Muscle of leg (tissue), 16 donors: ENCODE data around the gene HOXD10. TPM values are rescaled to one million over a fixed set of nuclear protein-coding genes. Genes with fewer than 3 reads are reported as not detected.

Experiments
- DNase-seq: peaks from one replicate; pipeline ENCODE4 v3.0.0; 2013
- H3K27ac ChIP-seq: one replicate; pipeline ENCODE4 v1.5.1; 2013; ENCODE audit warnings: mild to moderate bottlenecking, low read length, control low read depth
- H3K27me3 ChIP-seq: one replicate; pipeline ENCODE4 v1.6.1; 2013; ENCODE audit warnings: low read length; ENCODE audit not compliant: control insufficient read depth, insufficient read depth
- H3K36me3 ChIP-seq: one replicate; pipeline ENCODE4 v1.6.1; 2013; ENCODE audit warnings: low read length; ENCODE audit not compliant: control insufficient read depth, insufficient read depth
- H3K4me1 ChIP-seq: one replicate; pipeline ENCODE4 v1.6.1; 2013; ENCODE audit warnings: low read length; ENCODE audit not compliant: control insufficient read depth, insufficient read depth
- H3K4me3 ChIP-seq: one replicate; pipeline ENCODE4 v1.5.1; 2013; ENCODE audit warnings: low read length, control low read depth
- H3K9me3 ChIP-seq: replicated peaks from 2 replicates; pipeline ENCODE4 v1.6.1; 2013; ENCODE audit warnings: low read depth, low read length; ENCODE audit not compliant: control insufficient read depth
- WGBS: methylation state at CpG from one replicate; pipeline ENCODE4 v1.1.5; 2013; ENCODE audit warnings: missing lambda C conversion rate; ENCODE audit not compliant: insufficient coverage; 5-methylcytosine and 5-hydroxymethylcytosine counted together
- long read RNA-seq, 11 donors: transcript quantifications; one replicate each; lab custom pipeline, GENCODE V29; 2026
- polyA plus RNA-seq, 8 donors: library from polyadenylated mRNA; unstranded; fragments of 120-200 nt; gene quantifications; one replicate each; pipeline versions ENCODE4 v1.2.1 to v1.2.3, GENCODE V29; 2013; ENCODE audit warnings: inconsistent platforms in 1 of 8, low replicate concordance in 1 of 8; ENCODE audit not compliant: insufficient read length in 8 of 8, insufficient read depth in 1 of 8
- total RNA-seq: library from RNA; stranded (reverse); fragments of 120-200 nt; gene quantifications from one replicate; pipeline ENCODE4 v1.2.4, GENCODE V29; 2013

The HOXD10 gene
- total RNA-seq, result 0.09 TPM
- polyA plus RNA-seq, result 1 to 10 TPM in 2 of 8 donors, under 1 TPM in 4, not detected in 2; 0.05 to 4.6 (median 0.22) TPM
- long read RNA-seq, donor 1, result 0 reads
- long read RNA-seq, donor 2, result 0 reads
- long read RNA-seq, donor 3, result 0 reads
- long read RNA-seq, donor 4, result 0 reads
- long read RNA-seq, donor 5, partial matches to known transcripts, result 0 of 1 reads
- long read RNA-seq, donor 5, other reads (novel, unspliced or antisense), result 0 of 1 reads
- long read RNA-seq, donor 6, result 0 reads
- long read RNA-seq, donor 7, result 0 reads
- long read RNA-seq, donor 8, result 0 reads
- long read RNA-seq, donor 9, result 0 reads
- long read RNA-seq, donor 10, result 0 reads
- long read RNA-seq, donor 11, result 0 reads

GRCh38 chr2:176115883-176116813 lies at the start of gene HOXD10:
Gene HOXD10 (plus strand): TSS chr2:176116778. CDS start chr2:176116834, 56 bp downstream.
- WGBS, result 4% methylated on average over 59 of the region's 66 CpGs
- H3K4me3 ChIP-seq, result peak within 1 kb of the TSS; percentile 21
- peak; percentile 90 for DNase-seq

GRCh38 chr2:176067589-176068418 lies 48.8 kb upstream of the HOXD10 start:
- H3K9me3 ChIP-seq, result no peaks in the 10 kb centered on the region
- H3K36me3 ChIP-seq, result no peaks in the 10 kb centered on the region
- no peak overlapping the region for H3K27ac ChIP-seq
- no peak for DNase-seq
- H3K4me1 ChIP-seq, result peaks cover 25% of the 10 kb centered on the region
- WGBS, result 17% methylated on average over 23 of the region's 38 CpGs
- H3K4me3 ChIP-seq, result peak overlapping the region; percentile 42
- peaks cover 77% of the 10 kb centered on the region for H3K27me3 ChIP-seq

More at GRCh38 chr2:176115883-176116813, at the start of gene HOXD10:
- no peaks in the 10 kb centered on the region for H3K9me3 ChIP-seq
- H3K4me1 ChIP-seq, result peaks cover 29% of the 10 kb centered on the region
- H3K27me3 ChIP-seq, result peaks cover 93% of the 10 kb centered on the region
- peak within 1 kb of the TSS; percentile 10 for H3K27ac ChIP-seq
- H3K36me3 ChIP-seq, result no peaks in the 10 kb centered on the region

- no peak for DNase-seq
- H3K27me3 ChIP-seq, result peaks cover 83% of the 10 kb centered on the region
- H3K36me3 ChIP-seq, result no peaks in the 10 kb centered on the region
- 13% methylated on average over 30 of the region's 30 CpGs for WGBS
- no peaks in the 10 kb centered on the region for H3K9me3 ChIP-seq
- H3K27ac ChIP-seq, result no peak overlapping the region
- H3K4me3 ChIP-seq, result no peak overlapping the region
- H3K4me1 ChIP-seq, result peaks cover 28% of the 10 kb centered on the region
Measured at GRCh38 chr2:176068419-176068832, 48.2 kb upstream of the HOXD10 start.

GRCh38 chr2:176071330-176072291 lies 45.0 kb upstream of the HOXD10 start:
- no peak for DNase-seq
- 10% methylated on average over 43 of the region's 58 CpGs for WGBS

GRCh38 chr2:176072292-176072669 lies 44.3 kb upstream of the HOXD10 start:
- no peak for DNase-seq
- H3K9me3 ChIP-seq, result no peaks in the 10 kb centered on the region
- WGBS, result 14% methylated on average over 1 of the region's 5 CpGs

More at GRCh38 chr2:176071330-176072291, 45.0 kb upstream of the HOXD10 start:
- peaks cover 28% of the 10 kb centered on the region for H3K4me1 ChIP-seq
- H3K9me3 ChIP-seq, result no peaks in the 10 kb centered on the region
- no peak overlapping the region for H3K27ac ChIP-seq
- peaks cover 97% of the 10 kb centered on the region for H3K27me3 ChIP-seq
- H3K4me3 ChIP-seq, result no peak overlapping the region
- no peaks in the 10 kb centered on the region for H3K36me3 ChIP-seq

GRCh38 chr2:176072951-176073904 lies 43.4 kb upstream of the HOXD10 start:
- no peak overlapping the region for H3K4me3 ChIP-seq
- no peaks in the 10 kb centered on the region for H3K36me3 ChIP-seq
- H3K27me3 ChIP-seq, result peaks cover 85% of the 10 kb centered on the region
- WGBS, result 15% methylated on average over 20 of the region's 29 CpGs
- peaks cover 14% of the 10 kb centered on the region for H3K4me1 ChIP-seq
- H3K9me3 ChIP-seq, result no peaks in the 10 kb centered on the region
- no peak overlapping the region for H3K27ac ChIP-seq
- no peak for DNase-seq

More at GRCh38 chr2:176072292-176072669, 44.3 kb upstream of the HOXD10 start:
- no peaks in the 10 kb centered on the region for H3K36me3 ChIP-seq
- peaks cover 21% of the 10 kb centered on the region for H3K4me1 ChIP-seq
- H3K27me3 ChIP-seq, result peaks cover 94% of the 10 kb centered on the region
- H3K27ac ChIP-seq, result no peak overlapping the region
- H3K4me3 ChIP-seq, result no peak overlapping the region

- no peak for DNase-seq
- Histone ChIP-seq H3K4me1 (peaks cover 13% of the 10 kb centered on the region), H3K27ac (no peak overlapping the region), H3K9me3 (no peaks in the 10 kb centered on the region), H3K4me3 (no peak overlapping the region), H3K36me3 (no peaks in the 10 kb centered on the region), H3K27me3 (peaks cover 85% of the 10 kb centered on the region)
- WGBS, result 30% methylated on average over 2 of the region's 7 CpGs
Measured at GRCh38 chr2:176074919-176075425, 41.6 kb upstream of the HOXD10 start.

- Histone ChIP-seq H3K27ac (no peak overlapping the region), H3K4me1 (peaks cover 13% of the 10 kb centered on the region), H3K4me3 (no peak overlapping the region), H3K36me3 (no peaks in the 10 kb centered on the region), H3K9me3 (no peaks in the 10 kb centered on the region), H3K27me3 (peaks cover 83% of the 10 kb centered on the region)
- no peak for DNase-seq
- WGBS, result 4% methylated on average over 7 of the region's 15 CpGs
Measured at GRCh38 chr2:176075481-176075880, 41.1 kb upstream of the HOXD10 start.
